Mesendoderm (in vitro differentiated cells): ENCODE data around the gene LRP2. TPM values are rescaled to one million over a fixed set of nuclear protein-coding genes. Genes with fewer than 3 reads are reported as not detected.
"Not testable (repeated sequence)": the region's sequence is repeated elsewhere in the genome, so short reads cannot be mapped to it uniquely, and the experiment has no call there.

Experiments
- DNase-seq: peaks from one replicate; pipeline ENCODE4 v3.0.0; 2013
- H2AK5ac ChIP-seq: 2 replicates; pipeline ENCODE4 v1.6.1; 2013; ENCODE audit warnings: low read length, inconsistent platforms
- H2BK120ac ChIP-seq: 2 replicates; pipeline ENCODE4 v1.6.1; 2013; ENCODE audit warnings: low read depth, mild to moderate bottlenecking, low read length, moderate library complexity, mixed read lengths
- H2BK15ac ChIP-seq: replicated peaks from 2 replicates; pipeline ENCODE4 v1.6.1; 2013; ENCODE audit warnings: low read depth, mild to moderate bottlenecking, moderate library complexity
- H2BK5ac ChIP-seq: 2 replicates; pipeline ENCODE4 v1.6.1; 2013; ENCODE audit warnings: low read length, inconsistent platforms
- H3K18ac ChIP-seq: 2 replicates; pipeline ENCODE4 v1.6.1; 2013; ENCODE audit warnings: mild to moderate bottlenecking, low read length, mixed read lengths
- H3K23ac ChIP-seq: one replicate; pipeline ENCODE4 v1.6.1; 2013; ENCODE audit warnings: low read length
- H3K27ac ChIP-seq: 2 replicates; pipeline ENCODE4 v1.5.1; 2013; ENCODE audit warnings: low read depth, mild to moderate bottlenecking, inconsistent platforms, low read length, moderate library complexity
- H3K27me3 ChIP-seq: 2 replicates; pipeline ENCODE4 v1.6.1; 2013; ENCODE audit warnings: low read length, control low read depth, mild to moderate bottlenecking, inconsistent platforms; ENCODE audit not compliant: insufficient read depth, poor library complexity
- H3K36me3 ChIP-seq: 2 replicates; pipeline ENCODE4 v1.6.1; 2013; ENCODE audit warnings: low read length, inconsistent platforms; ENCODE audit not compliant: control insufficient read depth, insufficient read depth
- H3K4ac ChIP-seq: one replicate; pipeline ENCODE4 v1.6.1; 2013; ENCODE audit warnings: low read depth, mild to moderate bottlenecking, low read length, moderate library complexity
- H3K4me1 ChIP-seq: 2 replicates; pipeline ENCODE4 v1.6.1; 2013; ENCODE audit warnings: low read depth, low read length, inconsistent platforms; ENCODE audit not compliant: control insufficient read depth
- H3K4me2 ChIP-seq: 2 replicates; pipeline ENCODE4 v1.6.1; 2013; ENCODE audit warnings: low read length
- H3K4me3 ChIP-seq: 2 replicates; pipeline ENCODE4 v1.5.1; 2013; ENCODE audit warnings: mild to moderate bottlenecking, low read length
- H3K56ac ChIP-seq: one replicate; pipeline ENCODE4 v1.6.1; 2013; ENCODE audit warnings: low read length
- H3K79me1 ChIP-seq: 2 replicates; pipeline ENCODE4 v1.6.1; 2013; ENCODE audit warnings: low read length, inconsistent platforms
- H3K79me2 ChIP-seq: 2 replicates; pipeline ENCODE4 v1.6.1; 2013; ENCODE audit warnings: mild to moderate bottlenecking, low read length; ENCODE audit not compliant: control insufficient read depth, insufficient read depth
- H3K9ac ChIP-seq: 2 replicates; pipeline ENCODE4 v1.6.1; 2013; ENCODE audit warnings: low read length, inconsistent platforms
- H4K5ac ChIP-seq: one replicate; pipeline ENCODE4 v1.6.1; 2013; ENCODE audit warnings: low read length
- H4K8ac ChIP-seq: one replicate; pipeline ENCODE4 v1.6.1; 2013; ENCODE audit warnings: low read depth, mild to moderate bottlenecking, control low read depth, low read length, moderate library complexity
- WGBS: extraction: QIAGEN DNeasy Blood & Tissue Kit; methylation state at CpG from one replicate; pipeline ENCODE4 v1.1.7; 2013; ENCODE audit warnings: low lambda C conversion rate, missing lambda C conversion rate; ENCODE audit not compliant: insufficient coverage; ENCODE audit errors: extremely low coverage; 5-methylcytosine and 5-hydroxymethylcytosine counted together
- polyA plus RNA-seq, 2 experiments: library from polyadenylated mRNA; stranded (reverse); fragments of 200-250 nt; gene quantifications; one replicate each; pipeline ENCODE4 v1.2.3, GENCODE V29; 2013

The LRP2 gene
- polyA plus RNA-seq (2013, experiment 1 of 2) = 2.0 TPM
- 2.0 TPM for polyA plus RNA-seq (2013, experiment 2 of 2)

DNA sequence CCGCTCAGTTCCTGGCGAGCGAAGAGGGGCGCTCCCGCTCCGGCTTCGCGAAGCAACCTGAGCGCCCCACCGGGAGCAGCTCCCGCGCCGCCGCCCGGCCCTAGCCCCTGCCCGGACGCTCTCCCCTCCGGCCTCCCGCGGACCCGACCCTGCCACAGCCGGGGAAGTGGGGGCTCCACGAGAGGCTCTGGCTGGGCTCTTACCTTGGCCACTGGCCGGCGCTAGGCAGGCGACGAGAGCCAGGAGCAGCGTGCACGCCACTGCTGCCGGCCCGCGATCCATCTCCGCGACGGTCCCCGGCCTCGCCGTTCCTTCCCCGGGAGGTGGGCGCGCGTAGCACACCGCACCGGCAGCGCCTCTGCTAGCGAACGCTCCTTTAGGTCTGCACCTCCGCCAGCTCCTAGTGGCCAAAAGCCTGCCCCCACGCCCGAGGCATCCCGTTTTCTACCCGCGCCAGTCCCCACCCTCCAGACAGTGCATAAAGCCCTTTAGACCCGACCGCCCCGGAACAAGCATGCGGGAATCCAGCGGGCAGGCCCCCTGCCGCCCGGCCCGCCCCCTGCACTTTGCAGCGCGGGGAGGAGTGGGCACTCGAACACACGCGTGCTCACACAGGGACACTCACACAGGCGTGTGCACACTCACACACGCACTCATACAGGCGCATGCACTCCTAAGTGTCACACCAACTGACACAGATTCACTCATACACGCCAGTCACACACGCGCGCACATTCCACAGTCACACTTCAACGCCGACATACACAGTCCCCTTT is at the start of gene LRP2:
Gene LRP2, minus strand, starts transcription at position 417 of the 776 bp plus-strand sequence. Its CDS starts 135 bp downstream, at position 282.
- Histone ChIP-seq H3K23ac (peak within 1 kb of the TSS; percentile 35), H2AK5ac (no peak within 1 kb of the TSS), H3K4me2 (peak within 1 kb of the TSS; percentile 50), H3K27me3 (peaks cover 28% of the 10 kb centered on the region), H3K27ac (no peak within 1 kb of the TSS), H2BK15ac (no peak within 1 kb of the TSS), H4K8ac (no peak within 1 kb of the TSS), H3K36me3 (no peaks in the 10 kb centered on the region), H3K4me3 (no peak within 1 kb of the TSS), H4K5ac (no peak within 1 kb of the TSS), H3K4ac (no peak within 1 kb of the TSS), H3K4me1 (no peaks in the 10 kb centered on the region), H3K18ac (no peak within 1 kb of the TSS), H3K56ac (peak within 1 kb of the TSS; percentile 37), H2BK5ac (no peak within 1 kb of the TSS), H2BK120ac (no peak within 1 kb of the TSS), H3K79me2 (no peaks in the 10 kb centered on the region), H3K79me1 (no peaks in the 10 kb centered on the region), H3K9ac (no peak within 1 kb of the TSS)
- WGBS = no CpG with 5 or more reads among the region's 75 CpGs
- DNase-seq = peak; percentile 32

DNA sequence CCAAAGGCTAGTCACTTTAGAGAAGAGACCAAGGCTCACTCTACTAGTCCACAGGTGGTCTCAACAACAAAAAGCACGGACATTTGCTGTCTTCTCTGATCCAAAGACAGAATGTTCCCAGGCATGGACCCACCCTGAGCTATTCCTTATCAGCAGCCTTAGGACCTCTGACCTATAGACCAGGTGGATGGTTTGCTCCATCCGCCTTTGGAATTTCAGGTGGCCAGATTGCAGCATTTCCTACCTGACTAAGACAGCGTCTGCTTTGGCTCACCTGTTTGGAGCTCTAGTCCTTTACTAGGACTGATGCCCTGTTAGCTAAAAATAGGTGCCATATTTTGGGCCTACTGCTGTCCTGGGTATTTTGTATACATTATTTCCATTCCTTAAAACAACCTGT is 44.6 kb upstream of the LRP2 start:
- H3K23ac ChIP-seq = no peak overlapping the region
- no peaks in the 10 kb centered on the region for H3K36me3 ChIP-seq
- no peaks in the 10 kb centered on the region for H3K79me2 ChIP-seq
- H4K5ac ChIP-seq = no peak overlapping the region
- H3K4me2 ChIP-seq = no peak overlapping the region
- no peak overlapping the region for H2AK5ac ChIP-seq
- no peaks in the 10 kb centered on the region for H3K4me1 ChIP-seq
- no peak overlapping the region for H3K4me3 ChIP-seq
- H2BK120ac ChIP-seq = no peak overlapping the region
- H2BK5ac ChIP-seq = no peak overlapping the region
- no peak overlapping the region for H2BK15ac ChIP-seq
- H3K9ac ChIP-seq = no peak overlapping the region
- no peak overlapping the region for H3K27ac ChIP-seq
- no peak for DNase-seq
- H3K56ac ChIP-seq = no peak overlapping the region
- H3K18ac ChIP-seq = no peak overlapping the region
- WGBS = no CpG with 5 or more reads among the region's 3 CpGs
- H3K79me1 ChIP-seq = no peaks in the 10 kb centered on the region
- H4K8ac ChIP-seq = no peak overlapping the region
- H3K4ac ChIP-seq = no peak overlapping the region
- H3K27me3 ChIP-seq = no peaks in the 10 kb centered on the region

DNA sequence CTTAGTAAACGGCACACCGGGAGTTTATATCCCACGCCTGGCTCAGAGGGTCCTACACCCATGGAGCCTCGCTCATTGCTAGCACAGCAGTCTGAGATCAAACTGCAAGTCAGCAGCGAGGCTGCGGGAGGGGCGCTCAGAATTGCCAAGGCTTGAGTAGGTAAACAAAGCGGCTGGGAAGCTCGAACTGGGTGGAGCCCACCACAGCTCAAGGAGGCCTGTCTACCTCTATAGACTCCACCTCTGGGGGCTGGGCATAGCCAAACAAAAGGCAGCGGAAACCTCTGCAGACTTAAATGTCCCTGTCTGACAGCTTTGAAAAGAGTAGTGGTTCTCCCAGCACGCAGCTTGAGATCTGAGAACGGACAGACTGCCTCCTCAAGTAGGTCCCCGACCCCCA is 37.2 kb upstream of the LRP2 start:
- H4K5ac ChIP-seq, H3K27me3 ChIP-seq, H3K4me1 ChIP-seq, H2BK120ac ChIP-seq, H3K4me3 ChIP-seq, H2AK5ac ChIP-seq, H3K36me3 ChIP-seq, H3K27ac ChIP-seq, DNase-seq, H2BK5ac ChIP-seq, H3K79me1 ChIP-seq, H3K23ac ChIP-seq, H3K4ac ChIP-seq, H3K56ac ChIP-seq, H3K9ac ChIP-seq, H3K79me2 ChIP-seq, H3K4me2 ChIP-seq, H4K8ac ChIP-seq, H3K18ac ChIP-seq, H2BK15ac ChIP-seq: not testable (repeated sequence)
- whole genome bisulfite sequencing = no CpG with 5 or more reads among the region's 13 CpGs

- Histone ChIP-seq H3K56ac (no peak overlapping the region), H3K4me3 (no peak overlapping the region), H3K36me3 (no peaks in the 10 kb centered on the region), H3K4ac (no peak overlapping the region), H3K27me3 (no peaks in the 10 kb centered on the region), H4K5ac (no peak overlapping the region), H3K18ac (no peak overlapping the region), H3K79me1 (no peaks in the 10 kb centered on the region), H2BK5ac (no peak overlapping the region), H3K23ac (no peak overlapping the region), H4K8ac (no peak overlapping the region), H3K4me1 (peaks cover 10% of the 10 kb centered on the region), H3K4me2 (no peak overlapping the region), H3K79me2 (no peaks in the 10 kb centered on the region), H2BK120ac (no peak overlapping the region), H2BK15ac (no peak overlapping the region), H3K9ac (no peak overlapping the region), H2AK5ac (no peak overlapping the region), H3K27ac (no peak overlapping the region)
- WGBS = no CpG with 5 or more reads among the region's 2 CpGs
- peak; percentile 30 for DNase-seq
Observed at GRCh38 chr2:169397697-169398096, 35.4 kb upstream of the LRP2 start.

DNA sequence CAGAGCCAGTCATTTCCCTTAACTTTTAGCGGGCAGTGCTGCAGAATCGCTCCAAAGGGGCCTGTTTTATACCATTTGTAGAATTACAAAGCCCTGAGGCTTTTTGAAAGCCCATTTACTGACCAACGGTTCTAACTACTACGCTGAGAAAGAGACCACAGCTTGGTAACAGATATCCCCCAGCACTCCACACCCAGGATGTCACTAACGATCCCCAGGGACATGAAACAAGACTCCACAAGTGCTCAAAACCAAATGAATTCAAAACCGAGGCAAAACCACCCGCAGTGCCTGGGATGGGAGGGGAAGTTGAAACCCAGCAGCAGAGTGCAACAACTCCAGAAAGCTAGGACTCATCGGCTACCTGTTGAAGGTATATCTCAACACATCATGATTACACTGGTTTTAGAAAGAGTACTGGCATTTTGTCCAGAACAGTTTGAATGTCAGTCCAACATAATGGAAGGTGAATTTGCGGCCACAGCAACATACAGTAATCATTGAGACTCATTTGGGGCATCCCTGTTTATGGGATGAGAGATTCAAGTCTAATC is 33.6 kb upstream of the LRP2 start:
- no peak for DNase-seq
- Histone ChIP-seq H3K9ac (no peak overlapping the region), H3K23ac (no peak overlapping the region), H3K4me3 (no peak overlapping the region), H3K36me3 (no peaks in the 10 kb centered on the region), H2BK15ac (no peak overlapping the region), H3K79me2 (no peaks in the 10 kb centered on the region), H3K27ac (no peak overlapping the region), H3K4ac (no peak overlapping the region), H3K56ac (no peak overlapping the region), H2AK5ac (no peak overlapping the region), H3K18ac (no peak overlapping the region), H4K5ac (no peak overlapping the region), H3K4me1 (peaks cover 10% of the 10 kb centered on the region), H2BK120ac (no peak overlapping the region), H4K8ac (no peak overlapping the region), H3K27me3 (no peaks in the 10 kb centered on the region), H2BK5ac (no peak overlapping the region), H3K79me1 (no peaks in the 10 kb centered on the region), H3K4me2 (no peak overlapping the region)
- whole genome bisulfite sequencing = no CpG with 5 or more reads among the region's 9 CpGs
